ENCODE results near the gene MAPK10.
A peak's percentile ranks its signal among the peaks of the same experiment; 100 is the strongest.
"Not testable (repeated sequence)": the region's sequence is repeated elsewhere in the genome, so short reads cannot be mapped to it uniquely, and the experiment has no call there.

MAPK10 gene

DNA sequence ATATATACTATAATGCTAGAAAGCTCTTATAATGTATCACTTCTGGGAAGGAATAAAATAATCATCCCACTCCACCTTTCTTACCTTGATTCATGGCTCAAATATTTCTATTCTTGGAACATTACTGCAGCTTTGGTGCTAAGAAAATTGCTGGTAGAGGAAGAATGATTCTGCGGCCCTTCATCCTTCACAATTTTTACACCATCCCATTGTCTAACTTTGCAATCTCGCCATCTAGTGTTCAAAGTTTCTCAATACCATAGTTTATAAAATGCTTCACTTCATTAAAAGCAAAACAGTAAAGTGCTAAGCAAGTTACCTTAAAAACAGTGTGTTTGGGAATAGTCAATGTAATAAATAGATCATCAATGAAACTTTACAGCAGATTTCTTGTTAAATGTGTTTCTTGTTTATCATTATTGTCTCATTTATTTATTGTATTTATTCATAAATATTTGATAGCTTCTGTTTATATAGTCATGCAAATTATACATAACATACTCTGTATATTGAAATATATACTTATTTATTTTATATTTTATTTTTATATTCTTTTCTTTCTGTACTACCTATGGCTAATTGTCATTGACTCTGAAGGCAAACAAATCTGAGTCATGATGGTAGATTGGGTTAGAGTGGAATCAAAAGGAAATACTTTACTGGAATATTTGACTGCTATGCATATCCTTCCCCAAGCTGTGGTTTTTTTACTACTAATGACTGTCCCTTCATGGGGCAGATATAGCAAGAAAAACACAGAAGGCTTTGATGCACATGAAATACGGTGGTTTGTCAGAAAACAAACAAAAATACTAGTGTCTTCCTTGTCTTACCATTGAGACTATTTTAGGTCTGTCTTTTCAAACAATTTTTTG, 390.7 kb downstream of the MAPK10 start:
- DNase-seq (ENCODE audit: low spot score), result peak; percentile 56

DNA sequence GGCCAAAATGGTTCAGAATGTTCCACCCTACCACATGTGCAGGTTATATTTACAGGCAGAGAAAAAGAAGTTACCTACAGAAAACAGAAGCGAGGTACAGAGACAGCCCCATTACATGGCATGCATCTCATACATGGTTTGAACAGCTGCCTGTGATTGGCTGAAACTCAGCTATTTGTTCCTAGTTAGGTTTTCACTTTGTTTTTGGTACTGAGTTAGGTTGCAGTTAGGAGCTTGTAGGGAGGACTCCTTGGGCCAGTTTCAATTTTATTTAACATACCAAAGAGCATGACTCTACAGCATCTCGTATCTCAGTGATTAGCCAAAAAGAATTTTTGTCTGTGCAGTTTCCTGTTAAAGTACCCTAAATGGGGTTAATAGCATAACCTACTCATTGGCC, 392.0 kb downstream of the MAPK10 start:
- no peak for DNase-seq (ENCODE audit: low spot score)

DNA sequence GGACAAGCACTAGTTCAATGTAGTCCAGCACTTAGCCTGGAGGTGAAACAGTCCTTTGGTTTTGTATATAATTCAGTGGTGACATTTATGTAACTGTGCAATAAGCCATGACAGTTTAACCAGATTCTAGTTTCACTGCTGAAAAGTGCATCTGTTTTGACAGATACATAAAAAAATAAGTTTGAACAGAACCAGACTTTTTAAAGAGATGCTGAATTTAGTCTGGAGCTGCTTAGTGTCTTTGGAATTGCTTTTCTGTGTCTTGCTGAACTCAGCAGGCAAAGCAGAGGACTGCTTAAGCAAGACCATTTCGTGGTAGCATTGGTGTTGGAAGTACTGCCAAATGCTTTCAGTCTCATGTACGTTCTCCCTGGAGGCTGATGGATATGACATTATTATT, 393.5 kb downstream of the MAPK10 start:
- DNase-seq (ENCODE audit: low spot score), result no peak

DNA sequence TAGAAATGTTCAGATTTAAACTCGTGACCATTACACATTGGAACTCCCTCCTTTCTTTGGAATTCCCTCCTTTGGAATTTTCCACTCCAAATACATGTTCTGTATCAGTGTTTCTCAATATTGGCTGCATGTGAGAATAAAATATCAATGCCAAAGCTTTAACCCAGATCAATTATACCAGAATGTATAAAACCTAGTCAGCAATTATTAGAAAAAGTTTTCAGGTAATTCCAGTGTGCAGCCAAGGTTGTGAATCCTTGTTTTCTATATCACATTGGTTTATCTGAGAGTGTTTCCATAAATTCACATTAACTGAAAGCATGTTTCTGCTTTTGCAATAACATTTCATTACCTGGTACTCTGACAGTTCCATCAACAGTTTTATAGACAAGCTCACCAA, 394.3 kb downstream of the MAPK10 start:
- DNase-seq (ENCODE audit: low spot score), result no peak

DNA sequence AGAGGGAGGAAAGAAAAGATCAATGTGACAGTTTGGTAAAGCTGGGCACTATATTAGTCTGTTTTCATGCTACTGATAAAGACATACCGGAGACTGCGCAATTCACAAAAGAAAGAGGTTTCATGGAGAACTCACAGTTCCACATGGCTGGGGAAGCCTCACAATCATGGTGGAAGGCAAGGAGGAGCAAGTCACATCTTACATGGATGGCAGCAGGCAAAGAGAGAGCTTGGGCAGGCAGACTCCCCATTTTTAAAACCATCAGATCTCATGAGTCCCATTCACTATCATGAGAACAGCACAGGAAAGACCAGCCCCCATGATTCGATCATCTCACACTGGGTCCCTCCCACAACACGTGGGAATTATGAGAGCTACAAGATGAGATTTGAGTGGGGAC, 394.8 kb downstream of the MAPK10 start:
- DNase-seq (ENCODE audit: low spot score), result not testable (repeated sequence)

DNA sequence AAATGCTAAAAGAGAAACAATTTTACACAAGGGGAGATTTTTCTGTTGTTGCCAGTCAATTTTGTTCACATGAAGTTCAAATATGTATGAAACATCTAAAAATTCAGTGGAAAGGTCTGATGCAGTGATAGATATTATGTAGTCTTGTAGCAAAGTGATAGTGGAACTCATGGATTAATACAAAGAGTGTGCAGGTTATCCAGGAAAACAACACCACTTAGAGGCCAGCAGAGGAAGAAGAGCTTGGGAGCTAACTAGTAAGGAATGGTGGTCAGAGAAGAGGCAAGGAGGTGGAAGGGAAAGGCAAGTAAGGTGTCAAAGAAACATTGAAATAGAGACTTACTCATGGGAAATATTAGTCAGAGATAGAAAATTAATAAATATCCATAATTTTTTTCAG, 395.6 kb downstream of the MAPK10 start:
- no peak for DNase-seq (ENCODE audit: low spot score)

DNA sequence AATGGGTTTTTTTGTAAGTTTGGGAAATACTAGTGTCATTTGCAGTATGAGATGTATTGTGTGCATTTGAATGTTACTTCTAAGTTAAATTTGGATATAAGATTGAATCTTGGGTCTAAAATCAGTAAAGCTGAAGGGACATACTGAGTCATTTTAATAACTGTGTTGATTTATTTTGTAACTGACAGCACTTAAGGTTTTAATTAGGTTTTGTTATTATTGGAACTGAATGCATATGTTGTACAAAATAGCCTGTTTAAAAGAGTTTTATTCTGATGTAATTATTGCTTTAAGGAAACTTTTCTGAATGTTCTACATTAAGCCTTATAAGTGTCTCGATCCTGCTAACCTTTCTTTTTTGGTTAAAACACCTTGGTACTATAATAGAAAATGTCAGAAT, 396.6 kb downstream of the MAPK10 start:
- DNase-seq (ENCODE audit: low spot score), result no peak

DNA sequence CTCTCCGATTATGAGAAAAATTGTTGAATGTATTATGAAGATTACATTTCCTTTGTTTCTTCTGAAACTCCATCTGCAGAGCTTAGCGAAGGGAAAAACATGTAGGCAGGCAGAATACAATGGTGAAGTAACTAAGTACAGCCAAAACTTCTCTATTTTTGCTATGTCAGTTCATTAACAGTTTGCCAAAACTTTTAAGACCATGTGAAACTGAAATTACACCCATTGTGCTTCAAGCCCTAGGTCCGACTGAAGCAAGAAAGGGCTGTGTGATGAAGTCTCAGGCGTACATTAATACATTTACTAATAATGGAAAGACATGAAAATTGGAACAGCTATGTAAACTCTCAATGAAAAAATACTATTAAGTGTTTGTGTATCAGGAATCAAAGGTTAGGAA, 398.0 kb downstream of the MAPK10 start:
- no peak for DNase-seq (ENCODE audit: low spot score)

DNA sequence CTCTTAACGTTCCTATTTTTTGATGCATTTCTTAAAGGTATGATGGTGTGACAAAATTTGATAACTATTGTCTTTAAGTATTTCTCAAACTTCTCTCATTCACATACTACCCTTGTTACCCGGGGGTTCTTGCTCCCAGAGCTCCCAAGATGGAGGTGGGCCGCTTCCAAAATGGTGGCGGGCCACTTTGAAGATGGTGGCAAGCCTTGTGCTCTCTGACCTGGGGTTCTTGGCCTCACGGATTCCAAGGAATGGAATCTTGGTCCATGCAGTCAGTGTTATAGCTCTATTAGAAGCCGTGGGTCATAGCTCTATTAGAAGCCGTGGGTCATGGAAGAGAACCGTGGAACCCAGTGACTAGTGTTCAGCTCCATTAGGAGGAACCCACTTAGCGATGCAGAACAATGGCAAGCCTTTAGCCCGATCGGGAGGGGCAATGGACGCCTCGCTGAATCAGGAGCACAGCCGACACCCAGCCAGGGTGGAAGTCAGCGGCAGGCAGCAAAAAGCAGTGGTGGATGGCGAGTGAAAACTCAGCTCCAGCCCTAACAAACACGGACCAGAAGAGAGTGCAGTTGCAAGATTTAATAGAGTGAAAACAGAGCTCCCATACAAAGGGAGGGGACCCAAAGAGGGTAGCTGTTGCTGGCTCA, 403.4 kb downstream of the MAPK10 start:
- no peak for DNase-seq (ENCODE audit: low spot score)

DNA sequence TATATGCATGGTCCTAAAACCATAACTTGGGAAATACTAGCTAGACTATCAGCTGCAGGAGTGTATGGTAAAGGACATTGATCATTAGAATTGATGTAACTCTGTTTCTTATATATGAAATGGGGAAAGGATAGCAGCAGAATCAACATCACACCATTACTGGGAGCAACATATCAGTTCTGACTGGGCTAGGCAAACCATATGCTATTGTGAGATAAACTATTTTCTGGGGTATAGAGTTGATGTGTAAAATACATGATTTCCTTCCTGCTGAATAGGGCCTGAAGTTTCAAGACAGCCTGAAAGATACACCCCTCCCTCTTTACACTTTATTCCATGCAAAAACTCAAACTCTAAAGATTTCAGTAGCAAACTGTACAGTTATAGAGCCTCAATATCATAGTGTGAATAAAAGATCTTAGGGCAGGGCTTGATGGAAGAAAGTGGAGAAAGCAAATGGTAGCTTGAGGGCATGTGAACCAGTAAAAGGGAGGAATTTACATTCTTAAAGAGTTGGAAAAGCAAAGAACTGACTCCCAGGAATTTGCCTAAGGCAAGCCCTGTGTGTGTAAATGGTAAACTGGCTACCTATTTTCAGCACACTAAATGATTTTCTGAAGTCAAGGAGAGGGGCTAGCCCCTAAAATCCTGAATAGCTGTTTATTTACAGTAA, 404.1 kb downstream of the MAPK10 start:
- DNase-seq (ENCODE audit: low spot score), result no peak

DNA sequence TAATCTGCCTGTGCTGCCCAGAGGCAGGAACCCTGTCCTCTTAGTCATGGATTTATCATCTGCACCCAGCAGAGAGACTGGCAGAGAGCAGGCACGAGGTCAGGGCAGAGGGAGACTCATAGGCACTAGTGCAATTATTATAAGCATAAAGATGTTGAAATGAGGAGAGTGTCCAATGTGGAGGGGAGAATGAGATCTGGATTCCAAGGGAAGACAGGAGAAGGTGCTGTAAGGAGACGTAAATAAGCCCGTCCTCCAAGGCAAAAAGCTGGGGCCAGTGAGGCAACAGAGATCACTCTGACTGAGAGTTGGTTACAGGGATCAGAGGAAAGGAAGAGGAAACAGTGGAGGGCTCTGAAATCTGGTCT, 406.2 kb downstream of the MAPK10 start:
- no peak for DNase-seq (ENCODE audit: low spot score)

DNA sequence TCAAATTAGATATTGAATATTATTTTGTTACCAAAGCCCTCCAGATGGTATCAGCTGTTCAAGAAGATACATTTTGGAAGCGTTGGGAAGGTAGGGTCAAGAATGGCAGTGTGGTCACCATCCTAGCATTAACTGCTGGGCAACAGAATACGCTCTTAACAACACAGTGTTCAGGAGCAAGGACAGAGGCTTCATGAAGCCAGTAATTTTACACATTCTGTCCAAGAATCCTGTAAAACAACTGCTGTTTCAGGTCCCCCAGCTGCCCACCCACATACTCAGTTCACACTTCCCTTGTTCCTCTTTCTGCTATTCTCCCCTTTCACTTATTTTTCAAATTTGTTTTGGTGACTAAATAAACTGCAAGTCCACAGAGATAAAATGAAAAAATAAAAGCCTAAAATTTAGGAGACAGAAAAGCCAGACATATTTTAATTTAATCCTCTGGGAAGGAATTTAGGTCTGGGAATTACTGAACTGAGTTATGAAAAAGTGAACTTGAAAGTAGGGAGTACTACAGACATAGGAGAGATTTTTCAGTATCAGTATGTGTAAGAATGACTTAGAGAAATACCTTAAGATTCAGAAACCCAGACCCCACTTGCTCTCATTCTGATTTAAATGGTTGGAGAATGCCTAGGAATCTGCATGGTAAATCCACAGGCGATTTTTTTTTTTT, 406.7 kb downstream of the MAPK10 start:
- DNase-seq (ENCODE audit: low spot score), result no peak

DNA sequence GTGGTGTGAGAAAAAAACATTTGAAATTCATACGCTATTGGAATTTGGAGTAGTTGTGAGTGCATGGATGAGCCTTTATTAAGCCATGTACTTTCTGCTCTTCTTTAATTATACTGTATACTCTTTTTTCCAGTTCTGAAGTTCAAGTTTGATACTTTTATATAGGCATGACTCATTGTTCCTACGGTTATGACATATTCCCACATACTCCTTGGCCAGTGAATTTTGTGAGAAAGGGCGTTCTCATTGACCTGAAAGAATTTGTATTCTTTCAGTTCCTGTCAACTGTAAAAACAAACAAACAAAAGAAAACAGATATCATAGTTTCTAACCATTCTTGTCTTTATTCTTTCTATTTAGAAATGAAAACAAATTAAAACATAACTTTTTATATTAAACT, 407.3 kb downstream of the MAPK10 start:
- DNase-seq (ENCODE audit: low spot score), result no peak

DNA sequence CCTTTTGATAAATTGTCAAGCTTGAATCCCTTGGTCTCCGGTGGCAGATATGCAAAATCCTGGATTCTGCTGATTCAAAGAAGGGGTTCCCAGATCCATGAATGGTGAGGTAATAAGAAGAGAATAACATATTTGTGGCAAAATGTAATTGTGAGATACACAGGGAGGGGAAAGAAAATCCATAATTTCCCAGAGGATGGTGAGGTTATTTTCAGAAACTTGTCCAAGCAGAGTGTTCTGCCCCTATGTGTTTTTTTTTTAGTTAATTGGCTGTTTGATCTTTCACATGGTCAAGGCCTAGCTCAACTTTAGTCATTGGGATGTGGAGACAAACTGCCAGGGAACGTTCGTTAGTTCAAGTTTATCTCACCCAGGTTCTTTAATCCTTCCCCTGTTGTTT, 408.8 kb downstream of the MAPK10 start:
- no peak for DNase-seq (ENCODE audit: low spot score)

DNA sequence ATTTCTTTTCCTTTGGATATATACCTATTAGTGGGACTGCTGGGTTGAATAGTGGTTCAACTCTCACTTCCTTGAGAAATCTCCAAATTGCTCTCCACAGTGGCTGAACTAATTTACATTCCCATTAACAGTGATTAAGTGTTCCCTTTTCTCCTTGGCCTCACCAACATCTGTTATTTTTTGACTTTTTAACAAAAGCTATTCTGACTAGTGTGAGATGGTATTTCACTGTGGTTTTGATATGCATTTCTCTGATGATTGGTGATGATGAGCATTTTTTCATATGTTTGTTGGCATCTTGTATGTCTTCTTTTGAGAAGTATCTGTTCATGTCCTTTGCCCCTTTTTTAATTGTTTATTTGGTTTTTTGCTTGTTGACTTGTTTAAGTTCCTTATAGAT, 413.0 kb downstream of the MAPK10 start:
- DNase-seq (ENCODE audit: low spot score), result no peak

DNA sequence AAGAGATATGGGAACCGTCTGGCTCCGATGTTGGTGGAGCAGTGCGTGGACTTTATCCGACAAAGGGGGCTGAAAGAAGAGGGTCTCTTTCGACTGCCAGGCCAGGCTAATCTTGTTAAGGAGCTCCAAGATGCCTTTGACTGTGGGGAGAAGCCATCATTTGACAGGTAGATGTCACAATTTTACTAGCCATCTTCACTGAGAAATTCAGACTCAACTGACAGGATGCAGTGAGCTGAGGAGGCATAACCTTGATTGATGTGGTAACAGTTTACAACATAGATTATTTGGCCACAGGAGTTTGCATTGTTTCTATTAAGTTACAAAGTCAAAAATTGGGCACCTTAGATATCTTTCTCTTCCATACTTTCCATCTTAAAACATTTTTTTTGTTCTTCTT, 417.7 kb downstream of the MAPK10 start:
- no peak for DNase-seq (ENCODE audit: low spot score)

DNA sequence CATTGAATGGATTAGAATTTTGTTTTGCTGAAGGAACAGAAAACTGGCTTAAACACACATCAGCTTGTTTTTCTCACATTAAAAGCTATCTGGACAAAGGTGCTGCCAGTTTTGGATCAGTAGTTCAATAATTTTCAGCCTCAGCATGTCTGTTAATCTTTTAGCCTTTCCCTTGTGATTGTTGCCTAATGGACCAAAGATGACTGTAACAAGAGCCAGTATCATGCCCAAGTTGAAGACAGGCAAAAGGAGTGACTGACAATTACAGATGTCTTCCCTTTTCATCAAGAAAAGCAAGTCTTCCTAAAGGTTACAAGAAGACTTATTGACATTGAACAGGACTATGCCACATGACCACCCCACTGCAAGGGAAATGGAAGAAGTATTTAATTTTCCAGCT, 419.7 kb downstream of the MAPK10 start:
- DNase-seq (ENCODE audit: low spot score), result no peak

Measured in globus pallidus (tissue), 1 donor.